ENCODE data around the gene IPO13.

IPO13 gene

GRCh38 chr1:44002165-44002564 is 55.4 kb downstream of the IPO13 start:
- in situ Hi-C loops (cut with MboI; ENCODE audit: low sequenced_read_pairs) = no loop called here

GRCh38 chr1:44002606-44003157 is 55.9 kb downstream of the IPO13 start:
- in situ Hi-C loops (cut with MboI; ENCODE audit: low sequenced_read_pairs) = no loop called here

- in situ Hi-C loops (cut with MboI; ENCODE audit: low sequenced_read_pairs) = no loop called here
Observed at GRCh38 chr1:44008259-44008658, 61.5 kb downstream of the IPO13 start.

- in situ Hi-C loops (cut with MboI; ENCODE audit: low sequenced_read_pairs) = no loop called here
Observed at GRCh38 chr1:44010935-44011471, 64.3 kb downstream of the IPO13 start.

GRCh38 chr1:44012404-44012803 is 65.7 kb downstream of the IPO13 start:
- in situ Hi-C loops (cut with MboI; ENCODE audit: low sequenced_read_pairs) = no loop called here

GRCh38 chr1:44012941-44013609 is 66.3 kb downstream of the IPO13 start:
- in situ Hi-C loops (cut with MboI; ENCODE audit: low sequenced_read_pairs) = no loop called here

- in situ Hi-C loops (cut with MboI; ENCODE audit: low sequenced_read_pairs) = no loop called here
Observed at GRCh38 chr1:44013949-44014348, 67.2 kb downstream of the IPO13 start.

- in situ Hi-C loops (cut with MboI; ENCODE audit: low sequenced_read_pairs) = no loop called here
Observed at GRCh38 chr1:44014365-44015104, 67.8 kb downstream of the IPO13 start.

GRCh38 chr1:44015206-44015605 is 68.5 kb downstream of the IPO13 start:
- in situ Hi-C loops (cut with MboI; ENCODE audit: low sequenced_read_pairs) = no loop called here

GRCh38 chr1:44016041-44016889 is 69.5 kb downstream of the IPO13 start:
- in situ Hi-C loops (cut with MboI; ENCODE audit: low sequenced_read_pairs) = no loop called here

GRCh38 chr1:44016890-44017400 is 70.2 kb downstream of the IPO13 start:
- in situ Hi-C loops (cut with MboI; ENCODE audit: low sequenced_read_pairs) = no loop called here

All from HL-60/S4 treated with retinoic acid at 250 ng/mL for 4 days and 3 days (cell line).